GM10847 (cell line): ENCODE data around the gene HOXB3.

Experiments used
- POLR2A ChIP-seq: IDR thresholded peaks from 2 replicates; pipeline ENCODE4 v1.6.1; 2011; ENCODE audit not compliant: insufficient read length; ENCODE audit errors: extremely low read depth

Gene HOXB3

DNA sequence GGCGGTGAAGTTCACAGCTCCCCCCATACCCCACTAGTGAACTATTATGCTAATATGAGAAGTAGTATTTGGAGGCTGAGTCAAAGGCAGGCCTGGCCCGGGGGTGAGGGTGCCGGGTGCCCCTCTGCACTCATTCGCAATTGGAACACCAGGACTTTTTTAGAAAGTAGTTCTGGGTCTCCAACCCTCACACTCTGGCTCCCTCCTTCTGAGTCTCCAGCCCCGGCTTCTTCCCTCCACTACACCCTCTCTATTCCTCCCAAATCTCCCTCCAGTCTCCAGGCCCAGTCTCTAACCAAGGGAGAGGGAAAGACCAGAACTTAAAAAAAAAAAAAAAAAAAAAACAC, 33.8 kb downstream of the HOXB3 start:
- TF ChIP-seq POLR2A: no peak

DNA sequence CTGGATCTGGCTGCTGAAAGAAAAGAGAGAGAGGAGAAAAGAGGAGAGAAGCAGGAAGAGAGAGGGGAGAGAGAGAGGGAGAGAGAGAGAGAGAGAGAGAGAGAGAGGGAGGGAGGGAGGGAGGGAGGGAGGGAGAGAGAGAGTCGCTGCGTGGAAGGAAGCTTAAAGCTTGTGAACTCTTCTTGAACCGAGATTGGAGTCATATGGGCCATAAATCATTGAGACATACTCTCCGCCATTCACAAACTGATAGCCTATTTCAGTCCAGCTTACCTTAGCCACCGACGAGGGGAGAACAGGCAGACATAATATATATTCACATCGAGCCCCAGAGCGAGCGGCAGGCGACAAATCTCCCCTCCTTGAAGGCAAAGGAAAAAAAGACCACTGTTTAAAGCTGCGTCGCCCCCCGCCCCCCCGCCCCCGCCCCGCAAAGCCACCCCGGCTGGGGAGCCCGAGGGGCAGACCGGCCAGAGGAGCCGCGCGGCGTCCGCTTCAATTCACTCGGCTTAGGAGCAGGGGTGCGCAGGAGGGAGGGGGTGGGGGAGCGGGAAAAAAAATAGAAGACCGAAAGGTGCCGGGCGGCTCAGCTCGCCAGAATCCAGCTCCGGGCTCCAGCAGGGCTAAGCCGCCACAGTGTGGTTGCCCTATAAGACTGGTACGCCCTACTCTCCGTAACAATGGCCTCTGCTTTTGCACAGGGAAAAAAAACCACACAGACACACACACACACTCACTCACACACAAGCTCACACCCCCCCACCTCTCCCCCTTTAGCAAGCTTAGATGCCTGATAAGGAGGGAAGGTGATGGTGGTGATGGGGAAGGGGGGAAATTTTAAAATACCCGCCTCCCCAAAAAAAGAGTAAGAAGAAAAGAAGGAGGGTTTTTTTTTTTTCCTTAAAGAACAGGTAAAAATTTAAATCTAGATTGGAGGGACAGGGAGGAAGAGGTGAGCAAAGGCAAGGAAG, 34.5 kb downstream of the HOXB3 start:
- TF ChIP-seq POLR2A: no peak

DNA sequence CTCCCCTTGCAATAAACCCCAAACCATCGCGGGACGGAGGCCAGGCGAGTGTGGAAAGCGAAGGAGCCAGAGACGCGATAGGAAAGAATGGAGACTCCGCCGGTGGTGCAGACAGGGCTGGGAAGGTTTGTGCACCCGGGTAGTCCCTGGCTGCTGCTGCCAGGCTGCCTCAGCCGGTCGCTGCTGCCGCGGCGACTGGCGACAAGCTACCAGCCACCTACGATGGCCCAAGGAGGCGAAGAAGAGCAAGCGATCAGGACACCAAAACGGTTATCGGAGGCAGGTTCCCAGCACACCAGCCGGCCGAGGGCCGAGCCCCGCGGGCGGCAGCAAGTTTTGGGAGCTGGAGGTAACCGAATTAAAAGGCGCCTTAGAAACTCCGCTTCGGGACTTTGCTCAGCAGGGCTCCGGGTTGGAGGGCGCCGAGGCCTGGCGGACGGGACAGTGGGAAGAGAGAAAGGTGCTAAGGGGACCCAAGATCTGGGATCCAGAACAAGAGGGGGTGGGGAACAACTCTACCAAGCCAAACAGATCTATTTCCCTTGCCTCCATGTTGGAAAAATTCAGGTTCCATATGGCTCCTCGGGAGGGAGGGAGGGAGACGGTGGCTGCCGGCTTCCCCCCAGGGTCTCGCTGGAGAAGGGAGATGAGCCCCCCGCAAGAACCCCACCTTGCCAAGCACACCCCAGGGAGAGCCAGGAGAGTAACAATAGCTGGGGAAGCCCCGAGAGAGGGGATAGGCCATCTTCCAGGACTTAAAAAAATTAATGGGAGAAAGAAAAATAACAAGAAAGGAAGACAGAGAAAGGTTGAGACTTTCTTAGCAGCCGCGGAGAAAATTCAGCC, 35.4 kb downstream of the HOXB3 start:
- TF ChIP-seq POLR2A: no peak

DNA sequence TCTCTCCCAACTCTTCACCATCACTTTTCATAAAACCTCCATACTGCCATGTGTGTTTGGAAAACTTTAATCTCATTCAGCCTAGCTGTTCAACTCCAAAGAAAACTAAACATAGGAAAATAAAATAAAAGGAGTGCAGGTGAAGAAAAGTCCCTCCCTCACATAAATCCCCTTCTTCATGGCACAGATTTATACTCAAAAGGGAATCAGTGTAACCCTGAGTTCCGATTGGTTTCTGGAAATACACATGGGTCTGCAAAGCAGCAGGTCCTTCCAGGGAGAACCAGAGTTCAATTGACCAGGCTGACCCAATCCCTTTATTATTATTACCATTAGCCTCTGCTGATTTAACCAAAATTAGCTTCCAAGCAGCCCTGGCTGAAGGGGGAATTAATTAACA, 36.2 kb downstream of the HOXB3 start:
- no peak for TF ChIP-seq POLR2A

DNA sequence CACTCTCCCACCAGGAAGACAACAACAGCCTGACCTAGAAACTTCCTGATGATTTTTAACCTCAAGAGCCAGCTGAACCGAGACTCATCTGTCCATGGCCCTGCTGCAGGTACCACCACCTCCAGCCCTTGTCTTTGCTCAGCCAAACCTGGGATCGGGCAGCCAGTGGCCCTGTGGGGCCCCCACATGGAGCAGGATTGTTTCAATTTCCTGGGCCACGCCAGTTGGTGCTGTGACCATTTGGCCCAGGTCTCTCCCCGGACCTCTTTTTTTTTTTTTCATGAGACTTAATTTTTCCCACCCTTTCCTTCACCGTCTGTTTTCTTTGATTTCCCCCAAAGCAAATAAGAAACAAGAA, 36.9 kb downstream of the HOXB3 start:
- TF ChIP-seq POLR2A: no peak

DNA sequence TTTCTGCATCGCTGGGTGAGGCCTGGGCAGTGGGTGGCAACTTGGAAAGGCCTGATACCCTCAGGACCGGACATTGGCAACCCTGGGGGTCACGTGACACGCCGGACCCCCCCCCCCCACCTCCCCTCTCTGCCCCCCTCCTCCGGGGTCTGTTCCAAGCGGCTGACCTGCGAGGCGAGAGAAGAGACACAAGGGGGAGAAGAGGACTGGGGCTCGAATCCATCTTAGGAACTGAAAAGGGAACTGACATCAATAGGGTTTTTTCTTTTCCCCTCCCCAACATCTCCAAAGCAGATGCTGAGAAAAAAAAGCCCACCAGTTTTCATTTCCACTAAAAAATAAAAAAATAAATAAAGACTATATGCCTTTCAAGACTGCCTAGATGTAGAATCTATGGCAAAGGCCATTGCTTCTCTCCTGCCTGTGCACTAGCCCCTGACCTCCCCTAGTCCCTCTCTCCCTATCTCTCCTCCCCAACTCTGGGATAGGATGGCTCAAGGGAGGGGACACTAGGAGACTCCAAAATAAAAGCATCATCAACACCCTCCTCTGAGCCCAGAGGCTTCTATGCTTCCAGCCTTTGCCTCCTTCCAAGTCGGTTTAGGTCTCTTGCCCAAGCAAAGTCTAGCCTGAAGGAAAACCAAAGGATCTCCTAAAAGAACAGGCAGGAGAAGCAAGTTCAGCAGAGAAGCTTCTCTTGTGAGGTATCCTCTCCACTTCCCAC, 37.4 kb downstream of the HOXB3 start:
- TF ChIP-seq POLR2A: no peak

DNA sequence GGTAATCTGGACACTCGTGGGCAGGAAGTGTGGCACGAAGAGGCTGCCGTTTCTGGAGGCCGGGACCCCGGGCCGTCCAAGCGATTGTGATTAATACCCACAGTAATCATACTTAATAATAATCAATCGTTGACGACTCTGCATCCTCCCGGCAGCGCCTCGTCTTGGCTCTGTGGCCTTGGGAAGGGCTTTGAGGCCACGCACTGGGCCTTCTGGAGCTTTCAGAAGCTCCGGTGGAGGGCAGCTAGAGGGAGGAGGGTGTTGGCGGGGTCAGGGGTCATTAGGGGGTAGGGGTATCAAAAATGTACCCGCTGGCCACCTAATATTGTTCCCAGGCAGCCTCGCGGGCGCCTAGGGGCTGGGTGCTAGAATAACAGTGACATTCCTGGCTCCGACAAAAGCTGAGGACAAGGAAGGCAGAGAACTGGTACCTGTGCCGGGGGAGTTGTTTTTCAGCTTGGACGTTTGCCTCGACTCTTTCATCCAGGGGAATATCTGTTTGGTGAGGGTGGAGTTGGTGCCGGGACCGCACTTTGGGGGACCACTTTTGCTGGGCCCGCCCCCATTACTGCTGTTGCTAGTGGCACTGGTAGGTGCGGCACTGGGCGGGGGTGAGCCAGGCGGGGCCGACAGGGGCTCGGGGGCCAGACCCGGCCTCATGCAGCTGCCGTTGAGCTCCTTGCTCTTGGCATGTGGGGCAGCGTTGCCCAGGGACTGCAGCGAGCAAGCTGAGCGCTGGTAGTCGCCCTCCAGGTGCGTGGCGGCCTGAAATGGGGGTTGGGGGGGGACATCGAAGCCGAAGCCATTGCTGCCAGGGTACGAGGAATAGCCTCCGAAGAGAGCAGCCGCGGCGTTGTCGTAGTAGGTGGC, 38.2 kb downstream of the HOXB3 start:
- no peak for TF ChIP-seq POLR2A

DNA sequence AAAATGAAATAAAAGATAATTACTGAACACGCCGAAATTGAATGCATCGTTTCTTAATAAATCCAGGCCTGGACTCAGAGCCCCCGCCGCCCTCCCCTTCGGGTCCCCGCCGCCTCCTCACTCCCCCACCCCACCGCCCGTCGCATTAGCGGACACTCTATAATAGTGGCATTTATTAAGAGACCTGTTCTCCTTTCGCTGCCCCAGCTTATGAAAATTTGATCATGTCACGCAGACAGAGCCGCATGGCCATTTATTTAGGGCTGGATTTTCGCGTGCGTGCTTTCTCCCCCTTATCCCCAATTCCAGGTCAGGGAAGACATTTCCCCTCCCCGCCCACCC, 38.9 kb downstream of the HOXB3 start:
- TF ChIP-seq POLR2A: no peak

DNA sequence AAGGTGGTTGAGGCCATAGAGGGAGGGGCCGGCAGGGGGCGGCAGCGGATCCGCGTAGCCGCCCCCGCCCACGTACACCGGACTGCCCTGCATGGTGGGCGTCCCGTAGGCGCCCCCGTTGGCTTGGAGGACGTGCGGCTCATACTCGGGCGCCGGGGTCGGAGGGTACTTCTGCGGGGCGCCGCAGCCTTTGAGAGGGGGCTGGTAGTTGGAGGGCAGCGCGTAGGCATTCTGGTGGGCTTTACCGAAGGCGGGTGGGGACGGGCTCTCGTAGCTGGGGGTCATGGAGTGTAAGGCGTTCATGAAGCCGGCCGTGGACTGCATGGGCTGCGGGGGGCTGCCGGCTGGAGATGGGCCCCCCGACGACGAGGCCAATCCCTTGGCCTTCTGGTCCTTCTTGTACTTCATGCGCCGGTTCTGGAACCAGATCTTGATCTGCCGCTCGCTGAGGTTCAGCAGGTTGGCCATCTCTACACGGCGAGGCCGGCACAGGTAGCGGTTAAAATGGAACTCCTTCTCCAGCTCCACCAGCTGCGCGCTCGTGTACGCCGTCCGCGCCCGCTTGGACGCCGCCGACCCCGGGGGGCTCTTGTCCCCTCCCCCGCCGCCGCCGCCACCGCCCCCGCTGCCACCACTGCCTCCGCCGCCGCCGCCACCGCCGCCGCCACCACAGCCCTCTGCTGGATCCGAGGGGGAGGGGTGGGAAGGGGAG, 39.4 kb downstream of the HOXB3 start:
- no peak for TF ChIP-seq POLR2A

DNA sequence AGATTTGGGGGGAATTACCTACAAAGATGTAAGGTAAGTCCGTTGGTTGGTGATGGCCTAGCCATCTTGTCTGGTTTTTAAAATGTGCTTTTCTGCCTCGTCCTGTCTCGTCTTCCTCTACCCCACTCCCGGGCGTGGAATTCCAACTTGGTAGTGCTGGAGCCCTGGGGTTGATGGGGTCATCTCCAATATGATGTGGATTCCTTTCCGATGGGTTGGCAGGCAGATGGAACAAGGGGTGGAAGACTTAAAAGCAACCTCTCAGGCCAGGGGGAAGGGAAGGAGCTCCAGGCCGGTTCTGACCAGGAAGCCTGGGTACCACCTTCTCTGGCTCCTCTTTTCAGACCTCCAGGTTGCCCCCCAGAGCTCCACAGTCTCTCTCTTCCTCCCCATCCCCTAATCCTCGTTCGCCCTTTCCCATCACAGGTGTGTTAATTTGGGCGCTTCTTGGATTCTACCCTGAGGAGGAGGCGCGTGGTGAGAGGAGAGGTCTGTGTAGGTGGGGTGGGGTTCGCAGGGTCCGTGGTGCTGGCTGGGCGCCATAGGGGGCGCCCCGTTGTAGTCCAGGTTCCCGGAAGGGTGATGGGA, 40.0 kb downstream of the HOXB3 start:
- no peak for TF ChIP-seq POLR2A

DNA sequence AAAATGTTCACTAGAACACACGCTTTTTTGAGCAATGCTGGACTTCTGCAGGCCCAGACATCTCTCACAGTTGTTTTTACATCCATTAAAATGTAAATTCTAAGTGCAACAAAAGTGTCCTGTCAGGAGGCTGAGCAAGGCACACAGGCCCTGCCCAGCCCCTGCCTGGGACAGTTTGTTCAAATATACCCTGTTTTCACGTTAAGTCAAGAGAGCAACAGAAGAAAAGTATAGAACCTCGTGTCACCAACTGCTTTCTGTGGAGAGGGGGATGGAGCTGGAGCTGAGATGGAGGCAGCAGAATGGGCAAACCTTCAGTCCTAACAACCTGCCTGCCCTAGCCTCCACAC, 40.8 kb downstream of the HOXB3 start:
- TF ChIP-seq POLR2A: no peak

DNA sequence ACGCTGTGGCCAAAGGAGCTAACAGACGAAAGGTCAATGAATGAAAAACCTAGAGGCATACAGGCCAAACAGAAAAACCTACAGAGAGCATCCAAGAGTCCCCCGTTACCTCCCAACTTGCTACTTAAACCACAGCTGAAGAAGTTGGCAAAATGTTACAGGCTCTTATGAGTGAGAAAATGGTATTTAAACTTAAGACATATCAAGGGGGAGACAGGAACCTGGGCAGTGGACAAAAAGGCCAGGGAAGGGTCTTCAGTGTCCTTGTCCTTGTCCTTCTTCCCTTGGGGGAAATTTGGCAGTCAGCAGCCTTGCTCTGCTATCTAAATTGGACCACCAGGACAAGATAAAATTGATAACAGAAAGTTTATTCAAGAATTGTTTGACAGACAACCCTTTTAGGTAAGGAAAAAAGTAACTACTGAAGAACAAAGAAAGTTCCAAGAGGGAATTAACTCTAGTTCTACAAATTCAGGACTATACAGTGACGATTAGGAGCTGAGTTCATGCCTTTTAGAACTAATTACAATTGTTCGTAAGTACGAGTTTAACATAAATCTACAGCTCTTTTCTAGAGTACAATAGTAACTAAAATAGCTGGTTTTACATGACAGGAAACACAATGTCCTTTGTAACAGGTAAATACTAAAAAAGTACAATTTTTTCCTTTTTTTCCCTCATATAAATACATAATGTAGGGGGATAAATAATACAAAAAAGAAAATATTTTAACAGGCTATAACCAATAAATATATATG, 41.3 kb downstream of the HOXB3 start:
- no peak for TF ChIP-seq POLR2A
